GM12878 (cell line): Measurements from ENCODE around the gene ZNF526. TPM values are rescaled to one million over a fixed set of nuclear protein-coding genes. Genes with fewer than 3 reads are reported as not detected.

Experiments
- ASH2L ChIP-seq: fragments of 300-600, 200-600 bp; sonication (generic); IDR thresholded peaks from 2 replicates; pipeline ENCODE4 v1.6.1; 2017; ENCODE audit warnings: low read depth, mild to moderate bottlenecking, borderline replicate concordance
- CEBPB ChIP-seq, 2 experiments: fragments of 150-350 bp in 1 of 2; IDR thresholded peaks; 2 replicates each; pipeline ENCODE4 v1.6.1; 2012 to 2014; ENCODE audit warnings: low read depth in 2 of 2, low read length in 2 of 2, borderline replicate concordance in 1 of 2, inconsistent platforms in 1 of 2
- CREM ChIP-seq: IDR thresholded peaks from 2 replicates; pipeline ENCODE4 v1.6.1; 2014; ENCODE audit warnings: antibody characterized with exemption, low read depth
- CTCF ChIP-seq, 3 experiments: IDR thresholded peaks in 2 of 3; conservative IDR thresholded peaks in 1 of 3; 2 replicates each; pipeline ENCODE4 v1.5.1; 2011; ENCODE audit warnings: low read depth in 3 of 3, low read length in 3 of 3, mild to moderate bottlenecking in 3 of 3, control low read depth in 2 of 3, moderate library complexity in 2 of 3, inconsistent platforms in 1 of 3, mixed read lengths in 1 of 3; ENCODE audit not compliant: control insufficient read depth in 2 of 3, insufficient read depth in 1 of 3; ENCODE audit errors: extremely low read depth in 1 of 3
- CUX1 ChIP-seq: IDR thresholded peaks from 2 replicates; pipeline ENCODE4 v1.6.1; 2012; ENCODE audit warnings: improper control_type of control experiment, low read depth, low read length; ENCODE audit not compliant: insufficient replicate concordance
- KAT2A ChIP-seq: conservative IDR thresholded peaks from 2 replicates; pipeline ENCODE4 v1.6.1; 2011; ENCODE audit warnings: low read depth, low read length; ENCODE audit not compliant: control insufficient read depth
- NBN ChIP-seq: fragments of 450-650 bp; IDR thresholded peaks from 2 replicates; pipeline ENCODE4 v1.6.1; 2016
- SMARCA5 ChIP-seq: fragments of 450-650 bp; IDR thresholded peaks from 2 replicates; pipeline ENCODE4 v1.6.1; 2017; ENCODE audit warnings: mild to moderate bottlenecking
- ZBTB40 ChIP-seq: fragments of 450-650 bp; IDR thresholded peaks from 2 replicates; pipeline ENCODE4 v1.6.1; 2016; ENCODE audit warnings: mild to moderate bottlenecking, moderate library complexity, borderline replicate concordance
- ZNF207 ChIP-seq: fragments of 450-650 bp; IDR thresholded peaks from 2 replicates; pipeline ENCODE4 v1.6.1; 2014; ENCODE audit warnings: antibody characterized with exemption, mild to moderate bottlenecking, borderline replicate concordance
- ZNF687 ChIP-seq: fragments of 450-650 bp; IDR thresholded peaks from 2 replicates; pipeline ENCODE4 v1.6.1; 2017; ENCODE audit warnings: mild to moderate bottlenecking, moderate library complexity
- polyA plus RNA-seq, 11 experiments: library from polyadenylated mRNA; depleted of rRNA in 4 of 11; unstranded in 6 of 11; stranded (reverse) in 5 of 11; fragments of >200 nt; fragmentation: Nextera tagmentation in 4 of 11; fragmentation: Illumina TruSeq in 1 of 11; extraction: Ambion mirVana in 4 of 11; extraction: Trizol in 1 of 11; gene quantifications; 1 replicate in 1 of 11; 2 replicates in 10 of 11; pipeline versions ENCODE4 v1.2.1 to v1.2.3, GENCODE V29; 2011 to 2016; ENCODE audit warnings: inconsistent platforms in 2 of 11, missing spikeins in 2 of 11, low read depth in 1 of 11
- total RNA-seq, 4 experiments: library from RNA; depleted of rRNA in 3 of 4; stranded (reverse); fragments of >200 nt in 3 of 4; fragmentation: Illumina TruSeq in 1 of 4; extraction: Trizol in 1 of 4; gene quantifications; 2 replicates each; pipeline versions ENCODE4 v1.2.1 to v1.2.3, GENCODE V29; 2013 to 2021

The ZNF526 gene
- total and polyA plus RNA-seq, 10 of the 15 experiments (the other 5 are each of a cell fraction or from before 2014, with no cell fraction given), result 1.8 to 18.3 (median 5.5) TPM

- TF ChIP-seq ZBTB40 (peak; percentile 87; the same call in 1 of the 2 replicates), NBN (peak; percentile 57), SMARCA5 (no peak; the same call in 1 of the 2 replicates), ZNF687 (peak; percentile 68; the same call in 1 of the 2 replicates), ASH2L (no peak), KAT2A (no peak), CEBPB (IDR thresholded peaks at IDR 0.05; ENCODE audit: borderline replicate concordance in 1 of 2, low read depth in 2 of 2, low read length in 2 of 2) (no peak), ZNF207 (peak; percentile 82; the same call in 1 of the 2 replicates), CUX1 (no peak), CREM (peak; percentile 95), CTCF (IDR thresholded peaks at IDR 0.05 in 2 of 3, conservative IDR thresholded peaks at IDR 0.05 in 1 of 3; ENCODE audit: control insufficient read depth in 2 of 3, extremely low read depth in 1 of 3, insufficient read depth in 1 of 3, low read depth in 3 of 3, low read length in 3 of 3) (no peak)
Measured at GRCh38 chr19:42242512-42243409, 22.6 kb downstream of the ZNF526 start, which contains the start of gene GSK3A (continued).
